Measurements from ENCODE around the gene ACER1. TPM values are rescaled to one million over a fixed set of nuclear protein-coding genes. Genes with fewer than 3 reads are reported as not detected.
A peak's percentile ranks its signal among the peaks of the same experiment; 100 is the strongest.

The ACER1 gene
- total RNA-seq, 1 donor from 2014 or later, result not detected

DNA sequence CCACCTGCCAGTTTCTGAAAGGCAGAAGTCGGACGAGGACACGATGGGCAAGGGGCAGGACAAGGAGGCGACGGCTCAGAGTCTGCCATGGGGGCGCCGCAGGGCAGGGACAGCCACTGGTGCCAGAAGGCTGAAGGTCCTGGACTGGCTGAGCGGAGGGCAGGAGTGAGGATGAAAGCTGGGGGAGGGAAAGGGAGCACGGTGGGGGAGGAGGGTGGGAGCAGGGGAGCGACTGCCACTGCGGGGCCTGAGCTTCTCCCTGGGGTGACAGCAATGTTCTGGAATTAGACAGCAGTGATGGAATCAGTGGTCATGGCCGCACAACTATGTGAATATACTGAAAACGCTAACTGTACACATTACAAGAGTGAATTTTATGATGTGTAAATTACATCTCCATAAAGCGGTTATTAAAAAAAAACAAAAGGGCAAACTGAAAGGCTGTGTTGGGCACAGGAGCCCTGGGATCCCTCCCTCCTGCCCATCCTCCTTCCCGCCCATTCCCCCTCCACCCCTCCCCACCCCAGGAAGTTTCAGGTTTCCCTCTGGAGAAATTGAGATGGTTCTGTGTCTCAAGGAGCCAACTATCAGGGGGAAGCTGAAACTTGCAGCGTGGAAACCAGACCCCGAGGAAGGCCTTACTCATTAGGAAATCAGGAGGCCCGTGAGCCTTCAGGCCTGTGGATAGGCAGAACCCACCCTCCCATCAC, 69.5 kb downstream of the ACER1 start:
- Mint-ChIP-seq H3K27ac (ENCODE audit: unreplicated experiment) (no peak overlapping the region), H3K27me3 (ENCODE audit: unreplicated experiment) (peaks cover 7% of the 10 kb centered on the region), H3K4me1 (ENCODE audit: unreplicated experiment) (peaks cover 14% of the 10 kb centered on the region), H3K36me3 (ENCODE audit: low read depth, unreplicated experiment) (peaks cover 27% of the 10 kb centered on the region), H3K4me3 (ENCODE audit: unreplicated experiment) (peak overlapping the region; percentile 59), H3K9me3 (ENCODE audit: unreplicated experiment) (no peaks in the 10 kb centered on the region)
- TF ChIP-seq, protein P1, sequence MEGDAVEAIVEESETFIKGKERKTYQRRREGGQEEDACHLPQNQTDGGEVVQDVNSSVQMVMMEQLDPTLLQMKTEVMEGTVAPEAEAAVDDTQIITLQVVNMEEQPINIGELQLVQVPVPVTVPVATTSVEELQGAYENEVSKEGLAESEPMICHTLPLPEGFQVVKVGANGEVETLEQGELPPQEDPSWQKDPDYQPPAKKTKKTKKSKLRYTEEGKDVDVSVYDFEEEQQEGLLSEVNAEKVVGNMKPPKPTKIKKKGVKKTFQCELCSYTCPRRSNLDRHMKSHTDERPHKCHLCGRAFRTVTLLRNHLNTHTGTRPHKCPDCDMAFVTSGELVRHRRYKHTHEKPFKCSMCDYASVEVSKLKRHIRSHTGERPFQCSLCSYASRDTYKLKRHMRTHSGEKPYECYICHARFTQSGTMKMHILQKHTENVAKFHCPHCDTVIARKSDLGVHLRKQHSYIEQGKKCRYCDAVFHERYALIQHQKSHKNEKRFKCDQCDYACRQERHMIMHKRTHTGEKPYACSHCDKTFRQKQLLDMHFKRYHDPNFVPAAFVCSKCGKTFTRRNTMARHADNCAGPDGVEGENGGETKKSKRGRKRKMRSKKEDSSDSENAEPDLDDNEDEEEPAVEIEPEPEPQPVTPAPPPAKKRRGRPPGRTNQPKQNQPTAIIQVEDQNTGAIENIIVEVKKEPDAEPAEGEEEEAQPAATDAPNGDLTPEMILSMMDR (IDR thresholded peaks at IDR 0.05; ENCODE audit: unreplicated experiment), result no peak
- DNase-seq (ENCODE audit: low spot score), result no peak

DNA sequence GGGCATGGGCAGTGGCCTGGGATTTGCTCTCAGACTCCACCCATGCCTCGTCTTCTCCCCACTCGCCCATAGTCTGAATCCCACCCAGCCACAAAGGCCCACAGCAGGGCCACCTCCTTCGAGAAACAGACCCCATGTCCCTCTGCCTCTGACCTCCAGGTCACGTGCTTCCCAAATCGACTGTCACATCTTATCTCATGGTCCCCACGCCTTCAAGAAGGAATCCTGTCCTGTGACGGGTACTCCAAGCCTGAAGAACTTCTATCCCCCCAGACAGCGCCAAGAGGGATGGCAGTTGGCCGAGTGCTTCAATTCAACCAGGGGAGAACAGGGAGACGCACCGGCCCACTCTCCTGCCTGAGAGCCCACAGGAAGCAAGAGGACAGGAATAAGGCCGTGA, 70.1 kb downstream of the ACER1 start:
- peaks cover 31% of the 10 kb centered on the region for H3K36me3 Mint-ChIP-seq (ENCODE audit: low read depth, unreplicated experiment)
- peaks cover 14% of the 10 kb centered on the region for H3K4me1 Mint-ChIP-seq (ENCODE audit: unreplicated experiment)
- TF ChIP-seq, protein P1 (IDR thresholded peaks at IDR 0.05; ENCODE audit: unreplicated experiment), result no peak
- H3K9me3 Mint-ChIP-seq (ENCODE audit: unreplicated experiment), result no peaks in the 10 kb centered on the region
- peaks cover 5% of the 10 kb centered on the region for H3K27me3 Mint-ChIP-seq (ENCODE audit: unreplicated experiment)
- no peak overlapping the region for H3K4me3 Mint-ChIP-seq (ENCODE audit: unreplicated experiment)
- no peak for DNase-seq (ENCODE audit: low spot score)
- no peak overlapping the region for H3K27ac Mint-ChIP-seq (ENCODE audit: unreplicated experiment)

DNA sequence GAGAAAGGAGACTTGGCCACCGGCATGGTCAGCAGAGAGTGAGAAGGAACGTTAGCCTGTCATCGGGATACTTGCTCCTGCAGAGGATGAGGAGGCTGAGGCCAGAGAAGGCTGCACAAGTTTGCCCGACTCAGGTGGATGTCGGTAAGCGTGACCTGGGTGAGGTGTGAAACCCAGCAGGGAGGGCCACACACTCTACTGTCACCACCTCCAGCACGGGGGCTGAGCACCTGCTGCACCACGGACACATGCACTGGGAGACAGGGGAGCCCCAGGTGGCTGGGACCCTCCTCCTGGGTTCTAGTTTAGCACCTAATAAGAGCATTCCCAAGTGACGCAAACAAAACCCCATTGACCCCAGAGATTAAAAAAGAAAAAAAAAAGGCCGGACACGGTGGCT, 70.9 kb downstream of the ACER1 start:
- Mint-ChIP-seq H3K9me3 (ENCODE audit: unreplicated experiment) (no peaks in the 10 kb centered on the region), H3K27ac (ENCODE audit: unreplicated experiment) (no peak overlapping the region), H3K36me3 (ENCODE audit: low read depth, unreplicated experiment) (peaks cover 29% of the 10 kb centered on the region), H3K4me3 (ENCODE audit: unreplicated experiment) (no peak overlapping the region), H3K4me1 (ENCODE audit: unreplicated experiment) (peaks cover 14% of the 10 kb centered on the region), H3K27me3 (ENCODE audit: unreplicated experiment) (peaks cover 4% of the 10 kb centered on the region)
- TF ChIP-seq, protein P1 (IDR thresholded peaks at IDR 0.05; ENCODE audit: unreplicated experiment), result no peak
- no peak for DNase-seq (ENCODE audit: low spot score)

DNA sequence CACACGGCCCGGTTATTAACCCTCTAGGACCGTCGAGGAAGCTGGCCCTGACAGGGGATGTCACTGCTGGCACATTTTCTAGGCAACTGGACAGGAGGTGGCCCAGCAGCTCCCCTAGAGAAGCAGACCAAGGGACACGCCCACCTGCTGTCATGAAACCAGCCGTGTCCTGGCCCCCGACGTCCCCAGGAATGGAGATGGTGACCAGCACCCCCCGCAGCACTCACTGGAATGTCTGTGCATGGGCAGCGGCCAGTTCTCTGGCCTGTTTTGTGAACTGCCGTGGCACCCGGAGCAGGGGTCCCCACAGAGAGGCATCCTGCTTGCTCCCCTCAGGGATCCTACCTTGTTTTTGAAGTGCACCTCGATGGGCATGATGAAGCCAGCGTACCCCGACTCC, 71.5 kb downstream of the ACER1 start:
- Mint-ChIP-seq H3K27me3 (ENCODE audit: unreplicated experiment) (peaks cover 6% of the 10 kb centered on the region), H3K4me3 (ENCODE audit: unreplicated experiment) (no peak overlapping the region), H3K36me3 (ENCODE audit: low read depth, unreplicated experiment) (peaks cover 30% of the 10 kb centered on the region), H3K4me1 (ENCODE audit: unreplicated experiment) (peaks cover 14% of the 10 kb centered on the region), H3K27ac (ENCODE audit: unreplicated experiment) (no peak overlapping the region), H3K9me3 (ENCODE audit: unreplicated experiment) (no peaks in the 10 kb centered on the region)
- no peak for DNase-seq (ENCODE audit: low spot score)
- TF ChIP-seq, protein P1 (IDR thresholded peaks at IDR 0.05; ENCODE audit: unreplicated experiment), result no peak

DNA sequence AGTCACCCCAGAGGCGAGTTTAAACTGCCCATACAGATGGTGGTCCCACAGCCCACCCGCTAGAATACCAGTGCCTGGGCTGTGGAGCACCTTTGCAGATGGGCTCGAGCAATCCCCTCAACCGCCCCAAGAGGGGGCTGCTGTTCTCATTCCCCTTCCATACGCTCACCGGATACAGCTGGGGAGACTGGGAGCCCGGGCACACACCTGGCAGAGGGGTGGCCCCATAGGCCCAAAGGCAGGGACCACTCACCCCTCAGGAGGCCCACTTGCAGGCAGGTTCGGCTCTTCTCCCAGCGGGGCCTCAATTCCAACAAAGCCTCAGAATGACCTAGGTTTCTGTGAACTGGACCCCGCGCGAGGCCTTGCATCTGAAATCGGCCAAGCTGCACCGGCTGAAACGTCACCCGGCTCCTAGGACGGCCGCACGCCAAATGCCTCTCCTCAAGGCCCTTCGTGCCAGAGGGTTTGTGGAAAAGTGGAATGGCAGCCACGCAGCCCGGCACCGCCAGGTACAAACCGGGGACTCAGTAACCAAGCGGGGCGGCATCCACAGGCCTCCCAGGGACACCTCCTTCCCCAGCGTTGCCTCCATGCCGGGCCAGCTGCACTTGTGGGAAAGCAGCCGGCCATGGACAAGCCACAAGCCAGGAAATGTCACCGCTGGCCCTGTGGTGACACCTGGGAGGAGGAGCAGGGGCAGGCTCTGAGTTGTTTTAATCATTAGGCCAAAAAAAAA, 72.3 kb downstream of the ACER1 start:
- Mint-ChIP-seq H3K36me3 (ENCODE audit: low read depth, unreplicated experiment) (peaks cover 30% of the 10 kb centered on the region), H3K9me3 (ENCODE audit: unreplicated experiment) (no peaks in the 10 kb centered on the region), H3K27ac (ENCODE audit: unreplicated experiment) (no peak overlapping the region), H3K27me3 (ENCODE audit: unreplicated experiment) (peaks cover 6% of the 10 kb centered on the region), H3K4me1 (ENCODE audit: unreplicated experiment) (peaks cover 14% of the 10 kb centered on the region), H3K4me3 (ENCODE audit: unreplicated experiment) (no peak overlapping the region)
- peak; percentile 72 for DNase-seq (ENCODE audit: low spot score)
- TF ChIP-seq, protein P1 (IDR thresholded peaks at IDR 0.05; ENCODE audit: unreplicated experiment), result peak; percentile 64
